B cell (primary cell): Measurements from ENCODE around the gene NKAIN2. TPM values are rescaled to one million over a fixed set of nuclear protein-coding genes. Genes with fewer than 3 reads are reported as not detected.

Source experiments
- ATAC-seq: fragments of 200-7000 bp; cut with Tn5 transposase; one replicate; pipeline ENCODE4 v1.10.0; 2021; ENCODE audit warnings: low read depth, mild to moderate bottlenecking, moderate number of reproducible peaks, moderate library complexity
- CTCF ChIA-PET: fragments of 350-600 bp; sonication (Branson Sonifier 250); formaldehyde crosslinking; loops from one replicate; lab custom pipeline; 2021; ENCODE audit warnings: antibody characterized with exemption, inconsistent platforms; lab: Charles Lee
- POLR2A ChIA-PET: fragments of 350-600 bp; sonication (Branson Sonifier 250); formaldehyde crosslinking; loops from one replicate; lab custom pipeline; 2021; ENCODE audit warnings: antibody characterized with exemption; lab: Charles Lee
- DNase-seq: peaks from one replicate; pipeline ENCODE4 v3.0.0; 2013
- H2AFZ ChIP-seq: 2 replicates; pipeline ENCODE4 v1.6.1; 2012; ENCODE audit warnings: mild to moderate bottlenecking, low read depth, low read length; ENCODE audit not compliant: insufficient read depth, poor library complexity, severe bottlenecking
- H3K27ac ChIP-seq, 2 donors: 1 replicate in 1 of 2; 2 replicates in 1 of 2; pipeline ENCODE4 v1.5.1; 2012 to 2013; ENCODE audit warnings: low read length in 2 of 2, mild to moderate bottlenecking in 2 of 2, moderate library complexity in 1 of 2
- H3K27me3 ChIP-seq, 4 experiments: fragments of 200-600 bp in 1 of 4; sonication (generic) in 1 of 4; replicated peaks in 1 of 4; 1 replicate in 2 of 4; 2 replicates in 2 of 4; pipeline versions ENCODE4 v1.6.1 to v1.7.0; 2013 to 2016; ENCODE audit warnings: low read length in 3 of 4, mild to moderate bottlenecking in 2 of 4, mixed read lengths in 1 of 4, moderate library complexity in 1 of 4; ENCODE audit not compliant: insufficient read depth in 4 of 4, control insufficient read depth in 3 of 4; ENCODE audit errors: control extremely low read depth in 1 of 4
- H3K36me3 ChIP-seq, 2 experiments: replicated peaks in 1 of 2; 1 replicate in 1 of 2; 2 replicates in 1 of 2; pipeline versions ENCODE4 v1.6.1 to v1.7.1; 2013; ENCODE audit warnings: low read length in 1 of 2; ENCODE audit not compliant: insufficient read depth in 2 of 2, control insufficient read depth in 1 of 2; ENCODE audit errors: control extremely low read depth in 1 of 2, extremely low read depth in 1 of 2
- H3K4me1 ChIP-seq, 2 donors: fragments of 200-600 bp in 1 of 2; sonication (generic) in 1 of 2; 1 replicate in 1 of 2; 2 replicates in 1 of 2; pipeline versions ENCODE4 v1.5.1 to v1.6.1; 2013 to 2017; ENCODE audit warnings: low read length in 2 of 2; ENCODE audit not compliant: control insufficient read depth in 2 of 2, insufficient read depth in 2 of 2
- H3K4me2 ChIP-seq: replicated peaks from 2 replicates; pipeline ENCODE3; 2012; ENCODE audit warnings: mild to moderate bottlenecking, low read depth, low read length; ENCODE audit not compliant: poor library complexity, severe bottlenecking
- H3K4me3 ChIP-seq, 5 experiments: fragments of 200-600 bp in 1 of 5; sonication (generic) in 1 of 5; 1 replicate in 3 of 5; 2 replicates in 2 of 5; pipeline versions ENCODE4 v1.5.1 to v1.7.0; 2011 to 2016; ENCODE audit warnings: low read length in 4 of 5, mild to moderate bottlenecking in 4 of 5, low read depth in 2 of 5, control low read depth in 1 of 5, moderate library complexity in 1 of 5; ENCODE audit not compliant: insufficient read depth in 1 of 5; ENCODE audit errors: control extremely low read depth in 1 of 5, extremely low read depth in 1 of 5
- H3K79me2 ChIP-seq: fragments of 200-600 bp; sonication (generic); one replicate; pipeline ENCODE4 v1.6.0; 2016; ENCODE audit warnings: low read length; ENCODE audit not compliant: control insufficient read depth, insufficient read depth
- H3K9ac ChIP-seq: fragments of 200-600 bp; sonication (generic); 2 replicates; pipeline ENCODE4 v1.6.1; 2017; ENCODE audit warnings: mild to moderate bottlenecking, low read length, moderate library complexity
- H3K9me3 ChIP-seq, 3 donors: one replicate each; pipeline versions ENCODE4 v1.6.1 to v1.7.1; 2013; ENCODE audit warnings: low read length in 2 of 3; ENCODE audit not compliant: control insufficient read depth in 2 of 3, insufficient read depth in 1 of 3; ENCODE audit errors: control extremely low read depth in 1 of 3
- H4K20me1 ChIP-seq: 2 replicates; pipeline ENCODE4 v1.6.0; 2012; ENCODE audit warnings: mild to moderate bottlenecking, low read length; ENCODE audit not compliant: insufficient read depth, control insufficient read depth, poor library complexity, severe bottlenecking
- H3K27ac Mint-ChIP-seq: one replicate; pipeline ENCODE4 v1.8.0; 2021; ENCODE audit warnings: mixed read lengths
- H3K27me3 Mint-ChIP-seq: one replicate; pipeline ENCODE4 v1.8.0; 2021; ENCODE audit warnings: mixed read lengths
- H3K4me1 Mint-ChIP-seq: one replicate; pipeline ENCODE4 v1.8.0; 2021; ENCODE audit warnings: mixed read lengths
- H3K4me3 Mint-ChIP-seq: one replicate; pipeline ENCODE4 v1.8.0; 2021; ENCODE audit warnings: mixed read lengths
- H3K9me3 Mint-ChIP-seq: one replicate; pipeline ENCODE4 v1.8.0; 2022; ENCODE audit warnings: mixed read lengths; ENCODE audit not compliant: insufficient read depth
- CTCF ChIP-seq: fragments of 200-600 bp; IDR thresholded peaks from one replicate; pipeline ENCODE4 v1.8.0; 2022; ENCODE audit warnings: antibody characterized with exemption, mild to moderate bottlenecking
- EZH2 ChIP-seq: IDR thresholded peaks from 2 replicates; pipeline ENCODE4 v1.6.1; 2012; ENCODE audit warnings: borderline replicate concordance, low read depth, mild to moderate bottlenecking, moderate library complexity, low read length; ENCODE audit not compliant: insufficient read depth, poor library complexity, severe bottlenecking
- WGBS: methylation state at CpG from one replicate; pipeline ENCODE4 v1.1.5; 2013; ENCODE audit warnings: missing lambda C conversion rate; ENCODE audit not compliant: insufficient coverage; 5-methylcytosine and 5-hydroxymethylcytosine counted together
- intact Hi-C: fragments of 100-400 bp; cut with micrococcal nuclease; formaldehyde crosslinking; loops from one replicate; pipeline ENCODE4 v1.10.0; 2022
- polyA plus RNA-seq: library from polyadenylated mRNA; depleted of rRNA; stranded (reverse); fragments of >200 nt; gene quantifications from 2 replicates; pipeline ENCODE4 v1.2.3, GENCODE V29; 2012
- total RNA-seq, 2 donors: library from RNA; stranded (reverse); fragments of 120-200 nt in 1 of 2; gene quantifications; 1 replicate in 1 of 2; 2 replicates in 1 of 2; pipeline versions ENCODE4 v1.2.3 to v1.2.4, GENCODE V29; 2013 to 2022

Gene NKAIN2
- total and polyA plus RNA-seq, 2 donors (not counting 1 experiment from before 2014, with no cell fraction given): not detected

- TF ChIP-seq EZH2 (no peak), CTCF (no peak)
- no peaks in the 10 kb centered on the region for H3K79me2 ChIP-seq
- no peak overlapping the region for H2AFZ ChIP-seq
- no peak overlapping the region for H3K4me3 ChIP-seq
- H4K20me1 ChIP-seq: no peaks in the 10 kb centered on the region
- no peaks in the 10 kb centered on the region for H3K27me3 Mint-ChIP-seq
- CTCF ChIA-PET: no interaction called here
- DNase-seq (no peak), ATAC-seq (no peak)
- WGBS: no CpG with 5 or more reads among the region's 2 CpGs
- H3K4me1 ChIP-seq: no peaks in the 10 kb centered on the region
- H3K4me1 Mint-ChIP-seq: no peaks in the 10 kb centered on the region
- H3K9me3 ChIP-seq: no peaks in the 10 kb centered on the region
- no peak overlapping the region for H3K4me2 ChIP-seq
- POLR2A ChIA-PET: no interaction called here
- no peak overlapping the region for H3K9ac ChIP-seq
- no peaks in the 10 kb centered on the region for H3K9me3 Mint-ChIP-seq
- no peaks in the 10 kb centered on the region for H3K27me3 ChIP-seq
- H3K27ac ChIP-seq: no peak overlapping the region
- intact Hi-C loops: no loop called here
- H3K27ac Mint-ChIP-seq: no peak overlapping the region
- no peak overlapping the region for H3K4me3 Mint-ChIP-seq
- H3K36me3 ChIP-seq: no peaks in the 10 kb centered on the region
These were observed 232.7 kb downstream of the NKAIN2 start for GRCh38 chr6:124036384-124036783.

- Mint-ChIP-seq H3K27ac (no peak overlapping the region), H3K9me3 (no peaks in the 10 kb centered on the region), H3K4me3 (no peak overlapping the region), H3K27me3 (no peaks in the 10 kb centered on the region), H3K4me1 (no peaks in the 10 kb centered on the region)
- Histone ChIP-seq H3K27me3 (no peaks in the 10 kb centered on the region), H2AFZ (no peak overlapping the region), H3K27ac (no peak overlapping the region), H3K36me3 (no peaks in the 10 kb centered on the region), H3K4me3 (no peak overlapping the region), H3K79me2 (no peaks in the 10 kb centered on the region), H3K4me1 (no peaks in the 10 kb centered on the region), H3K9me3 (no peaks in the 10 kb centered on the region), H3K9ac (no peak overlapping the region), H4K20me1 (no peaks in the 10 kb centered on the region), H3K4me2 (no peak overlapping the region)
- no CpG with 5 or more reads among the region's 2 CpGs for WGBS
- intact Hi-C loops: no loop called here
- no peak for TF ChIP-seq EZH2
- no peak for DNase-seq
- ATAC-seq: no peak
- ChIA-PET POLR2A (no interaction called here), CTCF (no interaction called here)
These were observed 237.0 kb downstream of the NKAIN2 start for GRCh38 chr6:124040655-124041054.
